ENCODE measurements around the gene TBX4. TPM values are rescaled to one million over a fixed set of nuclear protein-coding genes. Genes with fewer than 3 reads are reported as not detected.

The TBX4 gene
- total and polyA plus RNA-seq, 2 experiments from 2014 or later: not detected

- TF ChIP-seq, protein P1, sequence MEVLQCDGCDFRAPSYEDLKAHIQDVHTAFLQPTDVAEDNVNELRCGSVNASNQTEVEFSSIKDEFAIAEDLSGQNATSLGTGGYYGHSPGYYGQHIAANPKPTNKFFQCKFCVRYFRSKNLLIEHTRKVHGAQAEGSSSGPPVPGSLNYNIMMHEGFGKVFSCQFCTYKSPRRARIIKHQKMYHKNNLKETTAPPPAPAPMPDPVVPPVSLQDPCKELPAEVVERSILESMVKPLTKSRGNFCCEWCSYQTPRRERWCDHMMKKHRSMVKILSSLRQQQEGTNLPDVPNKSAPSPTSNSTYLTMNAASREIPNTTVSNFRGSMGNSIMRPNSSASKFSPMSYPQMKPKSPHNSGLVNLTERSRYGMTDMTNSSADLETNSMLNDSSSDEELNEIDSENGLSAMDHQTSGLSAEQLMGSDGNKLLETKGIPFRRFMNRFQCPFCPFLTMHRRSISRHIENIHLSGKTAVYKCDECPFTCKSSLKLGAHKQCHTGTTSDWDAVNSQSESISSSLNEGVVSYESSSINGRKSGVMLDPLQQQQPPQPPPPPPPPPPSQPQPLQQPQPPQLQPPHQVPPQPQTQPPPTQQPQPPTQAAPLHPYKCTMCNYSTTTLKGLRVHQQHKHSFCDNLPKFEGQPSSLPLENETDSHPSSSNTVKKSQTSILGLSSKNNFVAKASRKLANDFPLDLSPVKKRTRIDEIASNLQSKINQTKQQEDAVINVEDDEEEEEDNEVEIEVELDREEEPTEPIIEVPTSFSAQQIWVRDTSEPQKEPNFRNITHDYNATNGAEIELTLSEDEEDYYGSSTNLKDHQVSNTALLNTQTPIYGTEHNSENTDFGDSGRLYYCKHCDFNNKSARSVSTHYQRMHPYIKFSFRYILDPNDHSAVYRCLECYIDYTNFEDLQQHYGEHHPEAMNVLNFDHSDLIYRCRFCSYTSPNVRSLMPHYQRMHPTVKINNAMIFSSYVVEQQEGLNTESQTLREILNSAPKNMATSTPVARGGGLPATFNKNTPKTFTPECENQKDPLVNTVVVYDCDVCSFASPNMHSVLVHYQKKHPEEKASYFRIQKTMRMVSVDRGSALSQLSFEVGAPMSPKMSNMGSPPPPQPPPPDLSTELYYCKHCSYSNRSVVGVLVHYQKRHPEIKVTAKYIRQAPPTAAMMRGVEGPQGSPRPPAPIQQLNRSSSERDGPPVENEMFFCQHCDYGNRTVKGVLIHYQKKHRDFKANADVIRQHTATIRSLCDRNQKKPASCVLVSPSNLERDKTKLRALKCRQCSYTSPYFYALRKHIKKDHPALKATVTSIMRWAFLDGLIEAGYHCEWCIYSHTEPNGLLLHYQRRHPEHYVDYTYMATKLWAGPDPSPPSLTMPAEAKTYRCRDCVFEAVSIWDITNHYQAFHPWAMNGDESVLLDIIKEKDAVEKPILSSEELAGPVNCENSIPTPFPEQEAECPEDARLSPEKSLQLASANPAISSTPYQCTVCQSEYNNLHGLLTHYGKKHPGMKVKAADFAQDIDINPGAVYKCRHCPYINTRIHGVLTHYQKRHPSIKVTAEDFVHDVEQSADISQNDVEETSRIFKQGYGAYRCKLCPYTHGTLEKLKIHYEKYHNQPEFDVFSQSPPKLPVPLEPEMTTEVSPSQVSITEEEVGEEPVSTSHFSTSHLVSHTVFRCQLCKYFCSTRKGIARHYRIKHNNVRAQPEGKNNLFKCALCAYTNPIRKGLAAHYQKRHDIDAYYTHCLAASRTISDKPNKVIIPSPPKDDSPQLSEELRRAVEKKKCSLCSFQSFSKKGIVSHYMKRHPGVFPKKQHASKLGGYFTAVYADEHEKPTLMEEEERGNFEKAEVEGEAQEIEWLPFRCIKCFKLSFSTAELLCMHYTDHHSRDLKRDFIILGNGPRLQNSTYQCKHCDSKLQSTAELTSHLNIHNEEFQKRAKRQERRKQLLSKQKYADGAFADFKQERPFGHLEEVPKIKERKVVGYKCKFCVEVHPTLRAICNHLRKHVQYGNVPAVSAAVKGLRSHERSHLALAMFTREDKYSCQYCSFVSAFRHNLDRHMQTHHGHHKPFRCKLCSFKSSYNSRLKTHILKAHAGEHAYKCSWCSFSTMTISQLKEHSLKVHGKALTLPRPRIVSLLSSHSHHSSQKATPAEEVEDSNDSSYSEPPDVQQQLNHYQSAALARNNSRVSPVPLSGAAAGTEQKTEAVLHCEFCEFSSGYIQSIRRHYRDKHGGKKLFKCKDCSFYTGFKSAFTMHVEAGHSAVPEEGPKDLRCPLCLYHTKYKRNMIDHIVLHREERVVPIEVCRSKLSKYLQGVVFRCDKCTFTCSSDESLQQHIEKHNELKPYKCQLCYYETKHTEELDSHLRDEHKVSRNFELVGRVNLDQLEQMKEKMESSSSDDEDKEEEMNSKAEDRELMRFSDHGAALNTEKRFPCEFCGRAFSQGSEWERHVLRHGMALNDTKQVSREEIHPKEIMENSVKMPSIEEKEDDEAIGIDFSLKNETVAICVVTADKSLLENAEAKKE (CRISPR knock-in tag; IDR thresholded peaks at IDR 0.05): no peak
- TF ChIP-seq, protein P2, sequence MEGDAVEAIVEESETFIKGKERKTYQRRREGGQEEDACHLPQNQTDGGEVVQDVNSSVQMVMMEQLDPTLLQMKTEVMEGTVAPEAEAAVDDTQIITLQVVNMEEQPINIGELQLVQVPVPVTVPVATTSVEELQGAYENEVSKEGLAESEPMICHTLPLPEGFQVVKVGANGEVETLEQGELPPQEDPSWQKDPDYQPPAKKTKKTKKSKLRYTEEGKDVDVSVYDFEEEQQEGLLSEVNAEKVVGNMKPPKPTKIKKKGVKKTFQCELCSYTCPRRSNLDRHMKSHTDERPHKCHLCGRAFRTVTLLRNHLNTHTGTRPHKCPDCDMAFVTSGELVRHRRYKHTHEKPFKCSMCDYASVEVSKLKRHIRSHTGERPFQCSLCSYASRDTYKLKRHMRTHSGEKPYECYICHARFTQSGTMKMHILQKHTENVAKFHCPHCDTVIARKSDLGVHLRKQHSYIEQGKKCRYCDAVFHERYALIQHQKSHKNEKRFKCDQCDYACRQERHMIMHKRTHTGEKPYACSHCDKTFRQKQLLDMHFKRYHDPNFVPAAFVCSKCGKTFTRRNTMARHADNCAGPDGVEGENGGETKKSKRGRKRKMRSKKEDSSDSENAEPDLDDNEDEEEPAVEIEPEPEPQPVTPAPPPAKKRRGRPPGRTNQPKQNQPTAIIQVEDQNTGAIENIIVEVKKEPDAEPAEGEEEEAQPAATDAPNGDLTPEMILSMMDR (conservative IDR thresholded peaks at IDR 0.05; ENCODE audit: low read depth in 2 of 2): no peak
- TF ChIP-seq CREB1 (CRISPR knock-in tag; IDR thresholded peaks at IDR 0.05; ENCODE audit: low read depth) (no peak), POLR2AphosphoS5 (IDR thresholded peaks at IDR 0.05; ENCODE audit: low read depth) (no peak)
These were observed 37.7 kb downstream of the TBX4 start (continued) for GRCh38 chr17:61489719-61490490.

DNA sequence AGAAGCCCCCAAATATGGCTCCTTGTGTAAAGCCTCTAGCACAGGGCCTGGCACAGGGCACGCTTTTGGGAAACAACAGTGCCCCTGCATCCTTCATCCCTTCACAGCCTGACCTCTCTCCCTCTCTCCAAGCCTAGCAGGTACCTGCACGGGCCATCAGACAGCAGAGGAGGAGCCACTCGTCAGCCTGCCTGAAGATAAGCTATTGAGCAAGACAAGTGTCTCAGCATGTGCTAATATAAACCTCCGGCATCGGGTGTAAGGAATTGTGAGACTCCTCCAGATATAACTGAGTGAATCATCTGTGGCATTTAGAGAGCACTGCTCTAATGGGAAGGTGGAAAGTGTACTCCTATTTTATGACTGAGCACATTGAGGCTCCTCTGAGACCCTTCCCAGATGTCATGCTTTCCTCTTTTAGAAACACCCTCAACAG is 38.3 kb downstream of the TBX4 start:
- ATAC-seq (no peak), DNase-seq (ENCODE audit: low spot score) (no peak)
- H3K79me2 ChIP-seq (replicated peaks; ENCODE audit: insufficient read depth): no peaks in the 10 kb centered on the region
- no peaks in the 10 kb centered on the region for H3K9me3 Mint-ChIP-seq
- H3K27me3 ChIP-seq (ENCODE audit: insufficient read depth): no peaks in the 10 kb centered on the region
- no peaks in the 10 kb centered on the region for H3K36me3 ChIP-seq (ENCODE audit: insufficient read depth)
- H3K9me2 ChIP-seq (ENCODE audit: insufficient read depth): no peaks in the 10 kb centered on the region
- peaks cover 14% of the 10 kb centered on the region; the same call in 2 of the 3 replicates for H3K4me1 Mint-ChIP-seq
- H3K36me3 Mint-ChIP-seq (ENCODE audit: low read depth): no peaks in the 10 kb centered on the region
- H3K27ac ChIP-seq (ENCODE audit: low read depth): no peak overlapping the region
- no peaks in the 10 kb centered on the region for H3F3A ChIP-seq (replicated peaks; ENCODE audit: low read depth)
- no peaks in the 10 kb centered on the region for H4K20me1 ChIP-seq (replicated peaks; ENCODE audit: insufficient read depth)
- no peak overlapping the region for H2AFZ ChIP-seq
- no peak overlapping the region for H3K27ac Mint-ChIP-seq
- no peak overlapping the region for H3K4me2 ChIP-seq
- H3K4me3 Mint-ChIP-seq: no peak overlapping the region
- peaks cover 7% of the 10 kb centered on the region for H3K27me3 Mint-ChIP-seq (ENCODE audit: insufficient read depth, low read depth, poor library complexity)
- H3K4me3 ChIP-seq: no peak overlapping the region
- no peaks in the 10 kb centered on the region for H3K4me1 ChIP-seq (ENCODE audit: insufficient read depth)
- TF ChIP-seq STAT1 (IDR thresholded peaks at IDR 0.05; ENCODE audit: unreplicated experiment) (no peak), EZH2phosphoT487 (IDR thresholded peaks at IDR 0.05; ENCODE audit: unreplicated experiment) (no peak), EZH2 (IDR thresholded peaks at IDR 0.05; ENCODE audit: low read depth, unreplicated experiment) (no peak), CREB1 (CRISPR knock-in tag; IDR thresholded peaks at IDR 0.05; ENCODE audit: low read depth) (no peak), NANOG (IDR thresholded peaks at IDR 0.05; ENCODE audit: borderline replicate concordance) (no peak), REST (IDR thresholded peaks at IDR 0.05; ENCODE audit: unreplicated experiment) (no peak)

Measured in GM23338 (cell line).